Measurements from ENCODE around the gene YIPF3. TPM values are rescaled to one million over a fixed set of nuclear protein-coding genes. Genes with fewer than 3 reads are reported as not detected.
A peak's percentile ranks its signal among the peaks of the same experiment; 100 is the strongest.

YIPF3 gene
- total and polyA plus RNA-seq, 10 of the 15 experiments (the other 5 are each of a cell fraction or from before 2014, with no cell fraction given), result 20.5 to 88.8 (median 44.7) TPM

DNA sequence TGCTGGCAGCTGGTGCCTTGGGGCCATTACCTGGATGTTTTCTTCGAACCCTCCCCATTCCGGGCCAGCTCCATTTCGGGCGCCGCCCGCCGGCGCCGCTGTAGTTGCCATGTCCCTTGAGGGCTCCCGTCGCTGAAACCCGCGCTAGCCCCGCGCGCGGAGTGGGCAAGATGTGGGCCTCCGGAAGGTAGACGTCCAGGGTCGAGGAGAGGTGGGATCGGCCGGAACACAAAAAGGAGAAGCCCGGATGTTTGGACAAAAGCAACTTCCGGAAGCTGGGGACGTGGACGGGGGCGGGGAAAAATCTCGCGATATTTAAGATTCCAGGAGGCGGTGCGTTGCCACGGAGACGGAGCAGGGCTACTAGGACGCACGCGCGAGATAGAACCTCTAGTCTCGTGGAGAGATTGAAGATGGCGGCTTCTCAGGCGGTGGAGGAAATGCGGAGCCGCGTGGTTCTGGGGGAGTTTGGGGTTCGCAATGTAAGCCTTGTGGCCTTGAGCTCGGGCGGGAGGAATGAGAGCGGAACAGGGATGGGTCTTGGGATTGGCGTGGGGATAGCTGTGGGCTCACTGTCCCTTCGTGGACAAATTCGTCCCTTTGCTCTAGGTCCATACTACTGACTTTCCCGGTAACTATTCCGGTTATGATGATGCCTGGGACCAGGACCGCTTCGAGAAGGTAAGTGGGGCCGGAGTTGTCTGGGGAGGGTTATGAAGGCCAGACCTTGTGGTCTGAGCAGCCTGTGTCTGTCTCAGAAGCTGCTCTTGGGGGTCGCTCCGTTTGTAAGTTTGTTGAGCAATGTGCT is at the start of gene YIPF3, which contains the start of gene POLR1C (continued):
- TF ChIP-seq, protein P1, sequence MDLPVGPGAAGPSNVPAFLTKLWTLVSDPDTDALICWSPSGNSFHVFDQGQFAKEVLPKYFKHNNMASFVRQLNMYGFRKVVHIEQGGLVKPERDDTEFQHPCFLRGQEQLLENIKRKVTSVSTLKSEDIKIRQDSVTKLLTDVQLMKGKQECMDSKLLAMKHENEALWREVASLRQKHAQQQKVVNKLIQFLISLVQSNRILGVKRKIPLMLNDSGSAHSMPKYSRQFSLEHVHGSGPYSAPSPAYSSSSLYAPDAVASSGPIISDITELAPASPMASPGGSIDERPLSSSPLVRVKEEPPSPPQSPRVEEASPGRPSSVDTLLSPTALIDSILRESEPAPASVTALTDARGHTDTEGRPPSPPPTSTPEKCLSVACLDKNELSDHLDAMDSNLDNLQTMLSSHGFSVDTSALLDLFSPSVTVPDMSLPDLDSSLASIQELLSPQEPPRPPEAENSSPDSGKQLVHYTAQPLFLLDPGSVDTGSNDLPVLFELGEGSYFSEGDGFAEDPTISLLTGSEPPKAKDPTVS (IDR thresholded peaks at IDR 0.05; ENCODE audit: low read depth, low read length), result no peak
- TF ChIP-seq RFX5 (IDR thresholded peaks at IDR 0.05; ENCODE audit: low read depth, low read length) (0 out of 2 replicates have a peak, but pooled peaks have one; percentile 31), CREM (IDR thresholded peaks at IDR 0.05; ENCODE audit: low read depth) (0 out of 2 replicates have a peak, but pooled peaks have one; percentile 41), YBX1 (IDR thresholded peaks at IDR 0.05) (no peak), CHD2 (IDR thresholded peaks at IDR 0.05; ENCODE audit: borderline replicate concordance, low read depth, low read length) (peak; percentile 98), SUPT20H (IDR thresholded peaks at IDR 0.05; ENCODE audit: borderline replicate concordance, control insufficient read depth, low read depth, low read length) (no peak), YY1 (IDR thresholded peaks at IDR 0.05; ENCODE audit: low read depth, low read length) (peak; percentile 96), TARDBP (IDR thresholded peaks at IDR 0.05; ENCODE audit: borderline replicate concordance) (0 out of 2 replicates have a peak, but pooled peaks have one; percentile 20), IRF4 (IDR thresholded peaks at IDR 0.05; ENCODE audit: low read depth, low read length) (0 out of 2 replicates have a peak, but pooled peaks have one; percentile 6), STAT1 (conservative IDR thresholded peaks at IDR 0.05) (0 out of 2 replicates have a peak, but pooled peaks have one; percentile 88), KLF5 (IDR thresholded peaks at IDR 0.05; ENCODE audit: partially characterized antibody) (peak; percentile 51), ETV6 (conservative IDR thresholded peaks at IDR 0.05 in 1 of 2, IDR thresholded peaks at IDR 0.05 in 1 of 2; ENCODE audit: borderline replicate concordance in 1 of 2, low read depth in 1 of 2) (no peak; a peak in 1 of 4 replicates), SPI1 (IDR thresholded peaks at IDR 0.05; ENCODE audit: borderline replicate concordance, insufficient read depth, low read depth, low read length) (peak; percentile 46; the same call in 1 of the 2 replicates)
- TF ChIP-seq, protein P2, sequence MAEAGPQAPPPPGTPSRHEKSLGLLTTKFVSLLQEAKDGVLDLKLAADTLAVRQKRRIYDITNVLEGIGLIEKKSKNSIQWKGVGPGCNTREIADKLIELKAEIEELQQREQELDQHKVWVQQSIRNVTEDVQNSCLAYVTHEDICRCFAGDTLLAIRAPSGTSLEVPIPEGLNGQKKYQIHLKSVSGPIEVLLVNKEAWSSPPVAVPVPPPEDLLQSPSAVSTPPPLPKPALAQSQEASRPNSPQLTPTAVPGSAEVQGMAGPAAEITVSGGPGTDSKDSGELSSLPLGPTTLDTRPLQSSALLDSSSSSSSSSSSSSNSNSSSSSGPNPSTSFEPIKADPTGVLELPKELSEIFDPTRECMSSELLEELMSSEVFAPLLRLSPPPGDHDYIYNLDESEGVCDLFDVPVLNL (IDR thresholded peaks at IDR 0.05; ENCODE audit: low read depth, low read length), result no peak
- TF ChIP-seq, protein P3, sequence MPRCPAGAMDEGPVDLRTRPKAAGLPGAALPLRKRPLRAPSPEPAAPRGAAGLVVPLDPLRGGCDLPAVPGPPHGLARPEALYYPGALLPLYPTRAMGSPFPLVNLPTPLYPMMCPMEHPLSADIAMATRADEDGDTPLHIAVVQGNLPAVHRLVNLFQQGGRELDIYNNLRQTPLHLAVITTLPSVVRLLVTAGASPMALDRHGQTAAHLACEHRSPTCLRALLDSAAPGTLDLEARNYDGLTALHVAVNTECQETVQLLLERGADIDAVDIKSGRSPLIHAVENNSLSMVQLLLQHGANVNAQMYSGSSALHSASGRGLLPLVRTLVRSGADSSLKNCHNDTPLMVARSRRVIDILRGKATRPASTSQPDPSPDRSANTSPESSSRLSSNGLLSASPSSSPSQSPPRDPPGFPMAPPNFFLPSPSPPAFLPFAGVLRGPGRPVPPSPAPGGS (IDR thresholded peaks at IDR 0.05; ENCODE audit: borderline replicate concordance, insufficient read depth, low read depth, low read length, poor library complexity, severe bottlenecking), result no peak
- TF ChIP-seq, protein P4, sequence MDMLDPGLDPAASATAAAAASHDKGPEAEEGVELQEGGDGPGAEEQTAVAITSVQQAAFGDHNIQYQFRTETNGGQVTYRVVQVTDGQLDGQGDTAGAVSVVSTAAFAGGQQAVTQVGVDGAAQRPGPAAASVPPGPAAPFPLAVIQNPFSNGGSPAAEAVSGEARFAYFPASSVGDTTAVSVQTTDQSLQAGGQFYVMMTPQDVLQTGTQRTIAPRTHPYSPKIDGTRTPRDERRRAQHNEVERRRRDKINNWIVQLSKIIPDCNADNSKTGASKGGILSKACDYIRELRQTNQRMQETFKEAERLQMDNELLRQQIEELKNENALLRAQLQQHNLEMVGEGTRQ (IDR thresholded peaks at IDR 0.05; ENCODE audit: borderline replicate concordance, low read depth, low read length), result no peak
- TF ChIP-seq, protein P5, sequence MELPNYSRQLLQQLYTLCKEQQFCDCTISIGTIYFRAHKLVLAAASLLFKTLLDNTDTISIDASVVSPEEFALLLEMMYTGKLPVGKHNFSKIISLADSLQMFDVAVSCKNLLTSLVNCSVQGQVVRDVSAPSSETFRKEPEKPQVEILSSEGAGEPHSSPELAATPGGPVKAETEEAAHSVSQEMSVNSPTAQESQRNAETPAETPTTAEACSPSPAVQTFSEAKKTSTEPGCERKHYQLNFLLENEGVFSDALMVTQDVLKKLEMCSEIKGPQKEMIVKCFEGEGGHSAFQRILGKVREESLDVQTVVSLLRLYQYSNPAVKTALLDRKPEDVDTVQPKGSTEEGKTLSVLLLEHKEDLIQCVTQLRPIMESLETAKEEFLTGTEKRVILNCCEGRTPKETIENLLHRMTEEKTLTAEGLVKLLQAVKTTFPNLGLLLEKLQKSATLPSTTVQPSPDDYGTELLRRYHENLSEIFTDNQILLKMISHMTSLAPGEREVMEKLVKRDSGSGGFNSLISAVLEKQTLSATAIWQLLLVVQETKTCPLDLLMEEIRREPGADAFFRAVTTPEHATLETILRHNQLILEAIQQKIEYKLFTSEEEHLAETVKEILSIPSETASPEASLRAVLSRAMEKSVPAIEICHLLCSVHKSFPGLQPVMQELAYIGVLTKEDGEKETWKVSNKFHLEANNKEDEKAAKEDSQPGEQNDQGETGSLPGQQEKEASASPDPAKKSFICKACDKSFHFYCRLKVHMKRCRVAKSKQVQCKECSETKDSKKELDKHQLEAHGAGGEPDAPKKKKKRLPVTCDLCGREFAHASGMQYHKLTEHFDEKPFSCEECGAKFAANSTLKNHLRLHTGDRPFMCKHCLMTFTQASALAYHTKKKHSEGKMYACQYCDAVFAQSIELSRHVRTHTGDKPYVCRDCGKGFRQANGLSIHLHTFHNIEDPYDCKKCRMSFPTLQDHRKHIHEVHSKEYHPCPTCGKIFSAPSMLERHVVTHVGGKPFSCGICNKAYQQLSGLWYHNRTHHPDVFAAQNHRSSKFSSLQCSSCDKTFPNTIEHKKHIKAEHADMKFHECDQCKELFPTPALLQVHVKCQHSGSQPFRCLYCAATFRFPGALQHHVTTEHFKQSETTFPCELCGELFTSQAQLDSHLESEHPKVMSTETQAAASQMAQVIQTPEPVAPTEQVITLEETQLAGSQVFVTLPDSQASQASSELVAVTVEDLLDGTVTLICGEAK (IDR thresholded peaks at IDR 0.05; ENCODE audit: borderline replicate concordance), result peak; percentile 97

All from GM12878 (cell line).